Heart left ventricle (tissue), 13 donors: Measurements from ENCODE around the gene NELFB.

ENCODE experiments used
- CTCF ChIP-seq, 12 donors: fragments of 200-600 bp; sonication (generic) in 4 of 12; IDR thresholded peaks; one replicate each; pipeline versions ENCODE4 v1.5.0 to v1.8.0; 2018 to 2022; ENCODE audit warnings: antibody characterized with exemption in 12 of 12, mild to moderate bottlenecking in 5 of 12
- POLR2A ChIP-seq, 2 donors: fragments of 450-650 bp; IDR thresholded peaks; one replicate each; pipeline ENCODE4 v1.6.1; 2017; ENCODE audit warnings: antibody characterized with exemption in 2 of 2, mild to moderate bottlenecking in 2 of 2, moderate library complexity in 2 of 2
- donor health status: ischemic (EF 13 %, LVEDD 7.1; RV severe dilation, severe dysfunction).
- donor health status: DM: no; HTN: yes; CAD: no.
- donor health status: DM: no; HTN: no; CAD: no.
- donor health status: ischemic (EF 25% LVEDD 6.9; RV normal size, moderate dysfunction).
- donor health status: ischemic (EF 25% LVEDD 5.7; RV mildly dilated, moderate dysfunction).
- donor health status: ischemic (EF 35%, LVEDD 5.7; RV mildly dilated, moderate dysfunction).
- donor health status: nonischemic (EF 11% LVEDD 7.7; RV severe dilation, severe dysfunction).
- donor health status: DM: yes; HTN: yes; CAD: no.
- donor health status: PGD.
- donor health status: ischemic (EF 29% LVEDD 5.4; RV normal size, mild dysfunction).
- donor health status: nonischemic (EF 23%, LVEDD 6.1; RV moderate dilation, normal function).

- TF ChIP-seq CTCF (IDR thresholded peaks at IDR 0.05) (no peak), POLR2A (IDR thresholded peaks at IDR 0.05) (no peak)
These were observed 62.0 kb downstream of the NELFB start for GRCh38 chr9:137317021-137317717.
